Left cardiac atrium (tissue), 4 donors: ENCODE measurements around the gene FEV. TPM values are rescaled to one million over a fixed set of nuclear protein-coding genes. Genes with fewer than 3 reads are reported as not detected.

Experiments
- ATAC-seq, 2 donors: fragments of 200-7000 bp; cut with Tn5 transposase; one replicate each; pipeline ENCODE4 v1.9.1; 2020; ENCODE audit warnings: mild to moderate bottlenecking in 2 of 2, moderate library complexity in 2 of 2
- DNase-seq: peaks from one replicate; pipeline ENCODE4 v3.0.0-alpha.2; 2020
- intact Hi-C, 2 donors: fragments of 100-400 bp; cut with DNase I; formaldehyde crosslinking; loops; one replicate each; pipeline versions ENCODE4 v1.14.1 to v1.15.1; 2022 to 2023
- total RNA-seq, 2 donors: library from RNA; stranded (reverse); fragmentation: NEBNext Ultra II Directional; extraction: Animal tissue kit (Norgen Biotek cat#: 25700); gene quantifications; one replicate each; pipeline ENCODE4 v1.2.1, GENCODE V29; 2021
- donor health status: DM: no; HTN: yes; CAD: no.
- donor health status: DM: no; HTN: yes; CAD: no; lungs with severe emphysema.
- donor health status: DM: yes; HTN: yes; CAD: no.
- donor health status: Dilated cardiomyopathy.

Gene FEV
- total RNA-seq, 2 donors from 2014 or later, result not detected

DNA sequence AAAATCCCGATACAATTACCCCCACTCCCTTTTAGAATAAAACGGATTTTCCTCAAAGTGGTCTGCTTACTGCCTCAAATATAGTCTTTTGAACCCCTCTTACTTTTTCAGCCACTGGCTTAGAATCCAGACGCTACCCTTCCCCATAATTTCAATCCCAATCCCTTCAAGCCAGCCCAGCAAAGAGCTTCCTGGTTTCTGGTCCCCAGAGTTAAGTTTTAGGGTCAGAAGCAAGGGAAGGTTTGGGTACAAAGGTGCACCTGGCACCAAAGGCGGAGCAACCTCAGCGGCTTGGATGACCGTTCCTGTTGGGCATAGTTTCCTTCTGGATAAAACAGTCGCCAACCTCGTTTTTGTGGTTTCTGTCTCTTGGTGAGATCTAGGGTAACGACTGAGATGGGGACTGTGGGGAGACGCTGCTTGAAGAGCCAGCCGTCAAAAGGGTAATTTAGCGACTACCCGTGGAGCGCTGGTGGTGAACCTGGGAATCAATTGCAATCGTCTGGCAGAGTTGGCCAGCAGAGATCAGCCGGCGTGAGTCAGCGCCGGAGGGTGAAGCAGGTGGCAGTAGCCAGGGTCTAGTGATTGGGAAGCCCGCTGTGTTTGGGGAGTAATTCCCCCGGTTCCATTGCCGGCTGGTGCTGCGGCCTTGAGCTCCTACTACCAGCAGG, 1.6 kb downstream of the FEV start:
- no peak for ATAC-seq
- no peak for DNase-seq
- intact Hi-C loops, result no loop called here

DNA sequence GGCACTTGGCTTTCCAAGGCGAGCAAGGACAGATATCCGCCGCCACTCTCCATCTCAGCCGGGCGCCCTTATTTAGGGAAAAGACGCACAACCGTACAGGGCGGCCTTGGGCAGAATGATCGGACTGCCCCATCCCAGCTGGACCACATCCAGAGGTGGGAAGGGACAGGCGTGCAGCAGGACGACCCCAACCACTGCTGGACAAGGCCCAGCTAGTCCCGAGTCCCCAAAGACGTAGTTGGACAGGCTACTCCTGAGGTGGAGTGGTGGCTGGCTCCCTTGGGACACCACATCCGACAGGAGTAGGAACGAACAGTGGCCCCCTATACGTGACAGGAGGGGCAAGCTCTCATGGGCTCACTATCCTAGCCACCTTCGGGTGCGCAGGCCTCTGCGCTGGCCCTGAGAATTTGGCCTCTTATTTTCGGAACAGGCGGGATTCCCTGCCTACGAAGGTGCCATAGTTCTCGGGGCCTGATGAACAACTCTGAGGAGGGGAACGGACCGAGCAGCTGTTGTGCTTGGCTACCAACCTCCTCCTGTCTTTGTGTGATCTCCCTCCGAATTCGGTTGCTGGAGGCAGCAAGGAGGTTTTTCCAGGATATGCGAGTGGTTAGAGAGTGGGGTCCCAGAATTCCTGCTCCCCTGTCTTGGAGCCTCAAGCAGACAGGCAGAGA, 2.3 kb downstream of the FEV start:
- DNase-seq, result no peak
- intact Hi-C loops, result no loop called here

GRCh38 chr2:218981881-218982585, 3.0 kb downstream of the FEV start:
- intact Hi-C loops, result no loop called here
- ATAC-seq (peak; percentile 20 to 37), DNase-seq (no peak)

More for the DNA sequence above, 2.3 kb downstream of the FEV start:
- no peak for ATAC-seq

DNA sequence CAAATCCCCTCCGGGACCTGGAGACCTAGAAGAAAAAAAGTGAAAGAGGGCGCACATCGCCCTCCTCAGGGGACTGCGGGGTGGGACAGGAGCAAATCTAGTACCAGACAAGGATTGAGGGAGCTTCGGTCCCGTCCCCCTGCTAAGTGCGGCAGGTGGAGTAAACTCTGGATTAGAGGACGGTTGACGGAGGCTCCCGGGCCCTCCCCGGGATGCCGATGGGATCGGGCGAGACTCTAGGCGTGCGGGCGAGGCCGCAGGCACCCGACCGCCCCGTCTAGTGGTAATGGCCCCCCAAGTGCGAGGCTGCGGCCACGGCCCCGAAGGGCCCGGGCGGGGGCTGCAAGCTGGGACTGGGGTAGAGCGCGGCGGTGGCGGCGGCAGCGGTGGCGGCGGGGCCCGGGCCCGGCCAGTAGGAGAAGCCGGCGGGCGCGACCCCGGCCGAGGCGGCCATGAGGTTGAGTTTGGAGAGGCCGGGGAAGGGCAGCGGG, 3.5 kb downstream of the FEV start:
- ATAC-seq, result no peak

GRCh38 chr2:218980735-218981389, 4.1 kb downstream of the FEV start:
- no peak for DNase-seq
- intact Hi-C loops, result no loop called here
- peak in 1 of 2 donors; percentile 7 for ATAC-seq

More for the DNA sequence above, 3.5 kb downstream of the FEV start:
- intact Hi-C loops, result no loop called here
- DNase-seq, result no peak

DNA sequence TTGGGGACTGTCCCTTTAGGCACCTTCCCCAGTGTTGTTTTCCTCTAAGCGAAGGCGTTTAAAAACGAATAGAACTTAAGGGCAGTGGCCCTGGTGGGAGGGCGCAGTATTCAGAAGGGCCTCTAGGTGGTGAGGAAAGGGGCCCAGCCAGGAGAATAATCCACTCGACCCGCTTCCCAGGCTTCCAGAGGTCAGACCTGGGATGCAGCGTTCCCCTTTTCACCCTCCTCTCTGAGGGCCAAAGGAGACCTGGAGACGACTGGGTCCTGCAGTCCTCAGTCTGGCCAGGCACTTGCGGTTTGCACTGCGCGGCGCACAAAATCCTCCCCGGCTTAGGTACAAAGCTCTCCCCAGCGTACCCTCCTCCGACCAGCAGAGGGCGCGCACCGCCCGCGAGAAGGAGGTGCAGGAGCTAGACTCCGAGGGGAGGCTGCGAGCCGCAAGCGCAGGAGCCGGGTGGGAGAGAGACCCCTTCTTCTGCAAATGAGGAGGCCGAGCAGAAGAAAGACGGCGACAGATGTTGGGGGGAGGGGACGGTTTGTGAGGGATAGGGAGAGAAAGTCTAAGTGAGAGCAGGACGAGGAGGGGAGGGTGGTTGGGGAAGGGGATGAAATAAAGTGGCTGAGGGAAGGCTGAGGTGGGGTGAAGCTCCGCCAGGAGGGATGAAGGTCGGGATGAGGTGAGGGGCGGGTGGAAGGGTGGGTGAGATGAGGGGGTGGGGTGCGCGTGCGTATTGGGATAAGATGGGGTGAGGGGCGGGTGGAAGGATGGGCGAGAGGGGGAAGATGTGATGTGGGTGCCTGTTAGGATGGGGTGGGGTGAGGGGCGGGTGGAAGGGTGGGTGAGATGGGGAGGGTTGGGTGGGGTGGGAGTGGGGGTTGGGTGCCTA, 4.9 kb downstream of the FEV start:
- intact Hi-C loops, result no loop called here
- ATAC-seq (peak; percentile 86 to 88), DNase-seq (peak; percentile 81)

- ATAC-seq, result no peak
- DNase-seq, result no peak
- intact Hi-C loops, result no loop called here
Measured at GRCh38 chr2:218975060-218975777, 9.8 kb downstream of the FEV start.

DNA sequence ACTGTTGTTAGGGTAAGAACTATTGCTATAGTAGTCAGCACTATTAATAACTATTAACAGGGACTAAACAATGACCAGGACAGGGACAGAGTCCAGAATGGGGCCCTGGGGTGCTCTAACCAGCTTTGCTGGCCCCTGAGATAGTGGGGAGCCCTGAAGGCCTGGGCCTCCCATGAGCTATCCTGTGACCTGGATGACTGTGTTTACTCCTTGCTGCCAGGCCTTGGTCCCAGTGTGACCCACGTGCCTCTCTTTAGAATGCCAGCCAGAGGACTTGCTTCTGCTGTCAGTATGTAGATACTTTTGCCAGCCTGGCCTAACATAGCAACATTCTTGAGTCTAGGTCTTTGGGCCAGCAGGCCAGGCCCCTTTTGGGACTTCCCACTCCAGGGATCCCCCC, 14.1 kb downstream of the FEV start:
- intact Hi-C loops, result no loop called here
- DNase-seq (no peak), ATAC-seq (no peak)

DNA sequence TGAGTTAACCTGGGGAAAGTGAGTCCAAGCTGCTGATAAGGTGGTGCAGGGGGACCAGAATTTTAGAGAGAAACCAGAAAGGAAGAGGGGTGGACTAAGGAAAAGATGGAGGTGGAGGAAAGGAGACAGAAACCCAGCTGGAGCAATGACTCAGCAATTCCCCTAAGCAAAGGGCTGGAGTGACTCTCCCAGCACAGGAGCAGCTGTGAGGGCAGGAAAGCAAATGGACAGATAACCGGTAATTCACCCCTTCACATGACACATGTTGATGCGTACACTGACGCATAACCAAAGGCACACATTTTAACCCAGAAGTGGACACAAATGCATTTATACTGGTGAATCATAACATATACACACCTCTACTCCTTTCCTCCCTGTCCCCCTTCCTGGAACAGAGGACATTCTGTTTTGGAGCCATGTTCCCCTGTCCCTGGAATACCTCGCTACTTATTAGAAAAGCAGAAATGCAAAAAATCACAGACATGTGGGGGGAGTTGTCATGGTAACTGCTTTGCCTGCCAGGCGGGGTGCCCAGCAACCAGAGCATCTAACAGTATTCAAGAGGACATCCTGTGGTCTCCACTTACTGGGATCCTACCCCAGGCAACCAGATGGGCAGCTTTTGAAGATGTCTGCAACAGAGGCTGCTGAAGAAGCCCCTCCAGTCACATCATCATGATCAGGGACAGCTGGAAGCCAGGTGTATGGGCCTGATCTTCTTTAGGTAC, 20.8 kb downstream of the FEV start:
- ATAC-seq (no peak), DNase-seq (no peak)
- intact Hi-C loops, result no loop called here

- intact Hi-C loops, result no loop called here
- DNase-seq (no peak), ATAC-seq (no peak)
Measured at GRCh38 chr2:218963601-218964000, 21.4 kb downstream of the FEV start.

GRCh38 chr2:218962859-218963492, 22.0 kb downstream of the FEV start:
- intact Hi-C loops, result no loop called here
- ATAC-seq, result peak; percentile 29 to 55
- DNase-seq, result peak; percentile 71

- intact Hi-C loops, result no loop called here
- no peak for DNase-seq
- ATAC-seq, result no peak
Measured at GRCh38 chr2:218961651-218962570, 23.1 kb downstream of the FEV start.

GRCh38 chr2:218961229-218961628, 23.8 kb downstream of the FEV start:
- intact Hi-C loops, result no loop called here
- ATAC-seq (no peak), DNase-seq (no peak)

DNA sequence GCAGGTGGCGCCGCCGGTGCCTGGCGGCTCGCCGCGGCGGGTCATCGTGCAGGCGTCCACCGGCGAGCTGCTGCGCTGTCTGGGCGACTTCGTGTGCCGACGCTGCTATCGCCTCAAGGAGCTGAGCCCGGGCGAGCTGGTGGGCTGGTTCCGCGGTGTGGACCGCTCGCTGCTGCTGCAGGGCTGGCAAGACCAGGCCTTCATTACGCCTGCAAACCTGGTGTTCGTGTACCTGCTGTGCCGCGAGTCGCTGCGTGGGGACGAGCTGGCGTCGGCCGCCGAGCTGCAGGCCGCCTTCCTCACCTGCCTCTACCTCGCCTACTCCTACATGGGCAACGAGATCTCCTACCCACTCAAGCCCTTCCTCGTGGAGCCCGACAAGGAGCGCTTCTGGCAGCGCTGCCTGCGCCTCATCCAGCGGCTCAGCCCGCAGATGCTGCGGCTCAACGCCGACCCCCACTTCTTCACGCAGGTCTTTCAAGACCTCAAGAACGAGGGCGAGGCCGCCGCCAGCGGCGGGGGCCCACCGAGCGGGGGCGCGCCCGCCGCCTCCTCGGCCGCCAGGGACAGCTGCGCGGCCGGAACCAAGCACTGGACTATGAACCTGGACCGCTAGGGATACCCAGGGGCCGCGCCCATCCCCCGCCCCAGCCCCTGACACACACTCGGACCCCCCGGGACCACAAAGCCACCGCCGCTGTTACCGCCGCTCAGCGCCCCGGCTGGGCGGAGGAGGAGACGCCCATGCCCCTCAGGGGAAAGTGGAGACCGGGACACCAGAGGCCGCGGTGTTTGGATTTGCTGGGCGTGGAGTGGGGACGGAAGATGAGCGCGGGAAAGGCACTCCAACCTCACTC, 24.4 kb downstream of the FEV start:
- ATAC-seq, result no peak
- intact Hi-C loops, result no loop called here

GRCh38 chr2:218959761-218960308, 25.1 kb downstream of the FEV start:
- intact Hi-C loops, result no loop called here
- DNase-seq, result no peak
- no peak for ATAC-seq

More for the DNA sequence above, 24.4 kb downstream of the FEV start:
- no peak for DNase-seq
